SK-N-SH (cell line): ENCODE results near the gene INPP5A. TPM values are rescaled to one million over a fixed set of nuclear protein-coding genes. Genes with fewer than 3 reads are reported as not detected.

ENCODE experiments used
- CTCF ChIA-PET: fragments of 300-600, 350-600 bp; formaldehyde crosslinking; extraction: SDS; loops from one replicate; lab custom pipeline; 2021; lab: Yijun Ruan, JAX
- POLR2A ChIA-PET: fragments of 350-600 bp; sonication (Branson Sonifier 250); formaldehyde crosslinking; extraction: SDS; loops from one replicate; lab custom pipeline; 2020; ENCODE audit warnings: antibody characterized with exemption, inconsistent platforms; lab: Yijun Ruan, JAX
- DNase-seq: peaks from one replicate; pipeline ENCODE4 v3.0.0; 2012
- H2AFZ ChIP-seq: fragments of 200-600 bp; sonication (generic); 2 replicates; pipeline ENCODE4 v1.8.1; 2016; ENCODE audit warnings: antibody characterized with exemption, mild to moderate bottlenecking, low read depth
- H3F3A ChIP-seq: fragments of 200-600 bp; sonication (generic); replicated peaks from 2 replicates; pipeline ENCODE3; 2016; ENCODE audit warnings: antibody characterized with exemption, mild to moderate bottlenecking; ENCODE audit not compliant: insufficient read depth
- H3K27ac ChIP-seq, 2 experiments: fragments of 200-500 bp in 1 of 2; fragments of 200-600 bp in 1 of 2; sonication (Bioruptor generic) in 1 of 2; sonication (generic), shearing (Covaris generic) in 1 of 2; 2 replicates each; pipeline versions ENCODE4 v1.5.1 to v1.6.1; 2014 to 2016; ENCODE audit warnings: low read depth in 2 of 2, inconsistent platforms in 1 of 2, low read length in 1 of 2, mild to moderate bottlenecking in 1 of 2, mixed read lengths in 1 of 2
- H3K27me3 ChIP-seq: fragments of 200-600 bp; sonication (generic), shearing (Covaris generic); 2 replicates; pipeline ENCODE4 v1.6.1; 2016; ENCODE audit warnings: mixed run types; ENCODE audit not compliant: insufficient read depth
- H3K36me3 ChIP-seq, 2 experiments: fragments of 200-500 bp in 1 of 2; fragments of 200-600 bp in 1 of 2; sonication (Bioruptor generic) in 1 of 2; sonication (generic) in 1 of 2; replicated peaks in 1 of 2; 2 replicates each; pipeline versions ENCODE3 to v1.5.1; 2014 to 2016; ENCODE audit warnings: low read length in 1 of 2, mild to moderate bottlenecking in 1 of 2; ENCODE audit not compliant: insufficient read depth in 2 of 2, control insufficient read depth in 1 of 2
- H3K4me1 ChIP-seq, 2 experiments: fragments of 200-500 bp in 1 of 2; fragments of 200-600 bp in 1 of 2; sonication (Bioruptor generic) in 1 of 2; sonication (generic), shearing (Covaris generic) in 1 of 2; 2 replicates each; pipeline versions ENCODE4 v1.5.1 to v1.6.1; 2014 to 2016; ENCODE audit warnings: low read depth in 1 of 2, low read length in 1 of 2, mixed run types in 1 of 2; ENCODE audit not compliant: insufficient read depth in 2 of 2, control insufficient read depth in 1 of 2
- H3K4me2 ChIP-seq: fragments of 200-600 bp; sonication (generic), shearing (Covaris generic); 2 replicates; pipeline ENCODE4 v1.6.1; 2017; ENCODE audit warnings: mixed run types
- H3K4me3 ChIP-seq, 2 experiments: fragments of 200-500 bp in 1 of 2; fragments of 200-600 bp in 1 of 2; sonication (Bioruptor generic) in 1 of 2; sonication (generic), shearing (Covaris generic) in 1 of 2; 2 replicates each; pipeline versions ENCODE4 v1.5.1 to v1.8.1; 2014 to 2016; ENCODE audit warnings: low read depth in 2 of 2, inconsistent platforms in 1 of 2, low read length in 1 of 2, mild to moderate bottlenecking in 1 of 2, mixed read lengths in 1 of 2, moderate library complexity in 1 of 2
- H3K79me2 ChIP-seq: fragments of 200-600 bp; sonication (generic); 2 replicates; pipeline ENCODE4 v1.8.1; 2017; ENCODE audit warnings: mild to moderate bottlenecking; ENCODE audit not compliant: insufficient read depth
- H3K9ac ChIP-seq: fragments of 200-600 bp; sonication (generic); 2 replicates; pipeline ENCODE4 v1.6.1; 2017; ENCODE audit warnings: mixed run types
- H3K9me2 ChIP-seq: fragments of 200-600 bp; sonication (generic); 2 replicates; pipeline ENCODE4 v1.6.1; 2017; ENCODE audit warnings: mixed run types
- H3K9me3 ChIP-seq: fragments of 200-600 bp; sonication (generic); 2 replicates; pipeline ENCODE4 v1.6.1; 2017; ENCODE audit warnings: mixed run types, mild to moderate bottlenecking, moderate library complexity
- H4K20me1 ChIP-seq: fragments of 200-600 bp; sonication (generic); 2 replicates; pipeline ENCODE4 v1.6.1; 2017; ENCODE audit warnings: mild to moderate bottlenecking, mixed run types; ENCODE audit not compliant: insufficient read depth
- ELF1 ChIP-seq: IDR thresholded peaks from 2 replicates; pipeline ENCODE4 v1.4.0; 2012
- FOSL2 ChIP-seq: IDR thresholded peaks from 2 replicates; pipeline ENCODE4 v1.4.0; 2012; ENCODE audit warnings: low read depth, mild to moderate bottlenecking, moderate library complexity, borderline replicate concordance
- GATA2 ChIP-seq: sonication (generic); formaldehyde crosslinking; IDR thresholded peaks from 2 replicates; pipeline ENCODE4 v1.5.0; 2020; ENCODE audit warnings: mild to moderate bottlenecking, missing genetic modification reagents
- MEF2A ChIP-seq: IDR thresholded peaks from 2 replicates; pipeline ENCODE4 v1.4.0; 2012; ENCODE audit warnings: low read depth, borderline replicate concordance
- NFIC ChIP-seq: IDR thresholded peaks from 2 replicates; pipeline ENCODE4 v1.4.0; 2012; ENCODE audit warnings: borderline replicate concordance
- NRF1 ChIP-seq: IDR thresholded peaks from 2 replicates; pipeline ENCODE4 v1.6.1; 2012; ENCODE audit warnings: low read depth, mild to moderate bottlenecking, low read length
- RAD21 ChIP-seq: IDR thresholded peaks from 2 replicates; pipeline ENCODE4 v1.6.1; 2012; ENCODE audit warnings: mild to moderate bottlenecking, low read length
- RCOR1 ChIP-seq: fragments of 150-350 bp; IDR thresholded peaks from 2 replicates; pipeline ENCODE4 v1.6.1; 2017; ENCODE audit warnings: antibody characterized with exemption, low read length
- RXRA ChIP-seq: IDR thresholded peaks from 2 replicates; pipeline ENCODE4 v1.4.0; 2012; ENCODE audit warnings: low read depth, mild to moderate bottlenecking, borderline replicate concordance
- TAF1 ChIP-seq: IDR thresholded peaks from 2 replicates; pipeline ENCODE4 v1.6.1; 2012; ENCODE audit warnings: low read depth, mild to moderate bottlenecking, low read length, moderate library complexity, borderline replicate concordance
- TCF12 ChIP-seq: IDR thresholded peaks from 2 replicates; pipeline ENCODE4 v1.4.0; 2012
- TEAD4 ChIP-seq: IDR thresholded peaks from 2 replicates; pipeline ENCODE4 v1.4.0; 2012; ENCODE audit warnings: mild to moderate bottlenecking, borderline replicate concordance; ENCODE audit not compliant: insufficient read depth
- YY1 ChIP-seq: IDR thresholded peaks from 2 replicates; pipeline ENCODE4 v1.4.0; 2012; ENCODE audit warnings: low read depth, mild to moderate bottlenecking
- WGBS: methylation state at CpG from one replicate; pipeline ENCODE4 v1.1.6; 2017; ENCODE audit warnings: low lambda C conversion rate; 5-methylcytosine and 5-hydroxymethylcytosine counted together
- polyA plus RNA-seq, 3 experiments: library from polyadenylated mRNA; depleted of rRNA; stranded (reverse); fragments of >200 nt; gene quantifications; 2 replicates each; pipeline ENCODE4 v1.2.3, GENCODE V29; 2012
- TF ChIP-seq, protein P1 (sequence below): IDR thresholded peaks from 2 replicates; pipeline ENCODE4 v1.6.1; 2012; ENCODE audit warnings: mild to moderate bottlenecking, low read depth, low read length, moderate library complexity
- TF ChIP-seq, protein P2 (sequence below): IDR thresholded peaks from 2 replicates; pipeline ENCODE4 v1.4.0; 2012; ENCODE audit warnings: low read depth, borderline replicate concordance
- TF ChIP-seq, protein P3 (sequence below): fragments of 150-350 bp; IDR thresholded peaks from 2 replicates; pipeline ENCODE4 v1.6.1; 2016; ENCODE audit warnings: mild to moderate bottlenecking, low read depth, low read length
- TF ChIP-seq, protein P4 (sequence below): fragments of 200-600 bp; sonication (generic); IDR thresholded peaks from 2 replicates; pipeline ENCODE4 v1.6.1; 2017; ENCODE audit warnings: antibody characterized with exemption, mild to moderate bottlenecking, moderate library complexity

Gene INPP5A
- polyA plus RNA-seq, 1 of the 3 experiments (the other 2 are of a cell fraction), result 12.0 TPM

DNA sequence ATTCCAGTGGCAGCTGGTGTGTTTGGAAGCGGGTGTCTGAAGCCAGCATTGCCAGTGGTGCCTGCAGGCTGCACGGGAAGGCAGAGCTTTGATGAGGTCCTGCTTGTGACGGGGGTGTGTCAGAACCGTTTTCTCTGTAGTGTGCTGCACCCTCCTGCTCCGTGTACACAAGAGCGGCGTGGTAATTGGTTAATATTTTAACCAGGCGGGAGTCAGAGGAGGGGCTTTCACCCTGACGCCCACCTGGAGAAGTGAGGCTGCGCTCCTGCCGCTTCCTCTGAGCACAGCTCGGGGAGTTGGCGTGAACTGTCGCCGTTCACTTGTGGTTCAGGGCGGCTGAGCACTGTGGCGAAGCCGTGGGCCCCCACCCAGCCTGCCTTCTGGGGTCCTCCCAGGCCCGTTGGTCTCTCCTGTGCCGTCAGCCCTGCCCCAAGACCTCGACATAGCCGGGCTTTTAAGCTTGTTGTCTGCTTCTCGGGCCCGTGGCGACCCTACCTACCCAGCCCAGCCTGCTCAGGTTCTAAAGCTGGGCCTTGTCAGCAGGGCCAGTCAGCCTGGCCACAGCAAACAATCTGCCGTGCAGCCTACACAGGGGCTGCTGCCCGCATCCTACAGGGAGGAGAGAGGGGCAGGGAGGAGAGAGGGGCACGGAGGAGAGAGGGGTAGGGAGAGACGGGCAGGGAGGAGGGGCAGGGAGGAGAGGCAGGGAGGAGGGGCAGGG lies 236.8 kb downstream of the INPP5A start (continued):
- TF ChIP-seq MEF2A (no peak), TCF12 (no peak), NRF1 (no peak), TAF1 (no peak), YY1 (no peak)

DNA sequence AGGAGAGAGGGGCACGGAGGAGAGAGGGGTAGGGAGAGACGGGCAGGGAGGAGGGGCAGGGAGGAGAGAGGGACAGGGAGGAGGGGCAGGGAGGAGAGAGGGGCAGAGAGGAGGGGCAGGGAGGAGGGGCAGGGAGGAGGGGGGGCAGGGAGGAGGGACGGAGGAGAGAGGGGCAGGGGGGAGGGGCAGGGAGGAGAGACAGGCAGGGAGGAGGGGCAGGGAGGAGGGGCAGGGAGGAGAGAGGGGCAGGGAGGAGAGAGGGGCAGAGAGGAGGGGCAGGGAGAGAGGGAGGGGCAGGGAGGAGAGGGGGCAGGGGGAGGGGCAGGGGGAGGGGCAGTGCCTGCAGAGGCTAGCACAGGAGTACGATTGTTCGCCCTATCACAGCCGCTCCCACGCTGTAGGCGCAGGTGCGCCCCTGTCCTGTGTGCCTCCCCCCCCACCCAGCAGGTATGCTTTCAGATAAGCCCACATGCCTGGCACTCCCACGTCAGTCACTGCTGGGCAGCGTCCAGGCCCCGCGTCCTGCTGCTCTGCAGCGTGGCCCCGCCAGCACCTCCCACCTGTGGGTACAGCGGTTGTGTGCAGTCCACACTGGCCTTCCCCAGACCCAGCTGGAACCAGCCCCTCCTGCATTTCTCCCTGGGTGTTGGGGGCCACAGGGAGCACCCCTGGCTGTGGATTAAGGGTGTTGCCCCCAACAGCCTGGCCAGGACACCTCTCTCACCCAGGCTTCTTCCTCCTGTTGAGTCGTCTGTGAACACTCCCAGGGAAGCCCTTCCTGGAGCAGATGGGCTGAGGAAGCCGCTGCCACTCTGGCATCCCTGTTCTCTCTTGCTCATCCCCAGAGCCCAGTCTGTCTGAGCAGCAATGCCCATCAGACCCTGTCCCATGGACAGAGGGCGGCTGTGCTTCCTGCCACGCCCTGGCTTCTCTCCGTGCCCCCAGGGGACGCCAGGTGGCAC lies 237.6 kb downstream of the INPP5A start:
- Histone ChIP-seq H2AFZ (no peak overlapping the region), H3K4me3 (no peak overlapping the region), H3K4me1 (no peaks in the 10 kb centered on the region; a peak in 1 of 4 replicates), H3K27me3 (no peaks in the 10 kb centered on the region), H3K79me2 (no peaks in the 10 kb centered on the region)
- no peak for DNase-seq
- CTCF ChIA-PET, result interaction anchor here (1.0 kb wide), 1 partner anchor 81 kb away, joined by 3 read pairs; no protein-coding TSS in a partner anchor
- TF ChIP-seq, protein P1, sequence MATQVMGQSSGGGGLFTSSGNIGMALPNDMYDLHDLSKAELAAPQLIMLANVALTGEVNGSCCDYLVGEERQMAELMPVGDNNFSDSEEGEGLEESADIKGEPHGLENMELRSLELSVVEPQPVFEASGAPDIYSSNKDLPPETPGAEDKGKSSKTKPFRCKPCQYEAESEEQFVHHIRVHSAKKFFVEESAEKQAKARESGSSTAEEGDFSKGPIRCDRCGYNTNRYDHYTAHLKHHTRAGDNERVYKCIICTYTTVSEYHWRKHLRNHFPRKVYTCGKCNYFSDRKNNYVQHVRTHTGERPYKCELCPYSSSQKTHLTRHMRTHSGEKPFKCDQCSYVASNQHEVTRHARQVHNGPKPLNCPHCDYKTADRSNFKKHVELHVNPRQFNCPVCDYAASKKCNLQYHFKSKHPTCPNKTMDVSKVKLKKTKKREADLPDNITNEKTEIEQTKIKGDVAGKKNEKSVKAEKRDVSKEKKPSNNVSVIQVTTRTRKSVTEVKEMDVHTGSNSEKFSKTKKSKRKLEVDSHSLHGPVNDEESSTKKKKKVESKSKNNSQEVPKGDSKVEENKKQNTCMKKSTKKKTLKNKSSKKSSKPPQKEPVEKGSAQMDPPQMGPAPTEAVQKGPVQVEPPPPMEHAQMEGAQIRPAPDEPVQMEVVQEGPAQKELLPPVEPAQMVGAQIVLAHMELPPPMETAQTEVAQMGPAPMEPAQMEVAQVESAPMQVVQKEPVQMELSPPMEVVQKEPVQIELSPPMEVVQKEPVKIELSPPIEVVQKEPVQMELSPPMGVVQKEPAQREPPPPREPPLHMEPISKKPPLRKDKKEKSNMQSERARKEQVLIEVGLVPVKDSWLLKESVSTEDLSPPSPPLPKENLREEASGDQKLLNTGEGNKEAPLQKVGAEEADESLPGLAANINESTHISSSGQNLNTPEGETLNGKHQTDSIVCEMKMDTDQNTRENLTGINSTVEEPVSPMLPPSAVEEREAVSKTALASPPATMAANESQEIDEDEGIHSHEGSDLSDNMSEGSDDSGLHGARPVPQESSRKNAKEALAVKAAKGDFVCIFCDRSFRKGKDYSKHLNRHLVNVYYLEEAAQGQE, result no peak
- TF ChIP-seq, protein P2, sequence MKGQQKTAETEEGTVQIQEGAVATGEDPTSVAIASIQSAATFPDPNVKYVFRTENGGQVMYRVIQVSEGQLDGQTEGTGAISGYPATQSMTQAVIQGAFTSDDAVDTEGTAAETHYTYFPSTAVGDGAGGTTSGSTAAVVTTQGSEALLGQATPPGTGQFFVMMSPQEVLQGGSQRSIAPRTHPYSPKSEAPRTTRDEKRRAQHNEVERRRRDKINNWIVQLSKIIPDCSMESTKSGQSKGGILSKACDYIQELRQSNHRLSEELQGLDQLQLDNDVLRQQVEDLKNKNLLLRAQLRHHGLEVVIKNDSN, result no peak
- no peak for TF ChIP-seq RCOR1
- TF ChIP-seq NFIC, result no peak
- TF ChIP-seq, protein P3, sequence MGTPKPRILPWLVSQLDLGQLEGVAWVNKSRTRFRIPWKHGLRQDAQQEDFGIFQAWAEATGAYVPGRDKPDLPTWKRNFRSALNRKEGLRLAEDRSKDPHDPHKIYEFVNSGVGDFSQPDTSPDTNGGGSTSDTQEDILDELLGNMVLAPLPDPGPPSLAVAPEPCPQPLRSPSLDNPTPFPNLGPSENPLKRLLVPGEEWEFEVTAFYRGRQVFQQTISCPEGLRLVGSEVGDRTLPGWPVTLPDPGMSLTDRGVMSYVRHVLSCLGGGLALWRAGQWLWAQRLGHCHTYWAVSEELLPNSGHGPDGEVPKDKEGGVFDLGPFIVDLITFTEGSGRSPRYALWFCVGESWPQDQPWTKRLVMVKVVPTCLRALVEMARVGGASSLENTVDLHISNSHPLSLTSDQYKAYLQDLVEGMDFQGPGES, result no peak
- no peak for TF ChIP-seq RXRA
- TF ChIP-seq TEAD4, result no peak
- TF ChIP-seq ELF1, result no peak
- no peak for TF ChIP-seq FOSL2
- TF ChIP-seq TCF12, result no peak
- TF ChIP-seq, protein P4, sequence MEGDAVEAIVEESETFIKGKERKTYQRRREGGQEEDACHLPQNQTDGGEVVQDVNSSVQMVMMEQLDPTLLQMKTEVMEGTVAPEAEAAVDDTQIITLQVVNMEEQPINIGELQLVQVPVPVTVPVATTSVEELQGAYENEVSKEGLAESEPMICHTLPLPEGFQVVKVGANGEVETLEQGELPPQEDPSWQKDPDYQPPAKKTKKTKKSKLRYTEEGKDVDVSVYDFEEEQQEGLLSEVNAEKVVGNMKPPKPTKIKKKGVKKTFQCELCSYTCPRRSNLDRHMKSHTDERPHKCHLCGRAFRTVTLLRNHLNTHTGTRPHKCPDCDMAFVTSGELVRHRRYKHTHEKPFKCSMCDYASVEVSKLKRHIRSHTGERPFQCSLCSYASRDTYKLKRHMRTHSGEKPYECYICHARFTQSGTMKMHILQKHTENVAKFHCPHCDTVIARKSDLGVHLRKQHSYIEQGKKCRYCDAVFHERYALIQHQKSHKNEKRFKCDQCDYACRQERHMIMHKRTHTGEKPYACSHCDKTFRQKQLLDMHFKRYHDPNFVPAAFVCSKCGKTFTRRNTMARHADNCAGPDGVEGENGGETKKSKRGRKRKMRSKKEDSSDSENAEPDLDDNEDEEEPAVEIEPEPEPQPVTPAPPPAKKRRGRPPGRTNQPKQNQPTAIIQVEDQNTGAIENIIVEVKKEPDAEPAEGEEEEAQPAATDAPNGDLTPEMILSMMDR, result no peak
- no peak for TF ChIP-seq YY1
- TF ChIP-seq GATA2 (CRISPR knock-in tag), result no peak
- TF ChIP-seq NRF1, result no peak
- no peak for TF ChIP-seq RAD21
- no peak for TF ChIP-seq MEF2A
- TF ChIP-seq, all 33 proteins: peak for 0
- Histone ChIP-seq H3K27ac (no peak overlapping the region), H3K9ac (no peak overlapping the region), H3K9me3 (no peaks in the 10 kb centered on the region), H3F3A (no peaks in the 10 kb centered on the region), H3K4me2 (no peak overlapping the region), H4K20me1 (no peaks in the 10 kb centered on the region), H3K9me2 (no peaks in the 10 kb centered on the region), H3K36me3 (no peaks in the 10 kb centered on the region)
- WGBS, result 91% methylated on average over 19 of the region's 22 CpGs
- POLR2A ChIA-PET, result no interaction called here
